MM.1S (cell line): ENCODE measurements around the gene MACROD1.

Source experiments
- DNase-seq: peaks from one replicate; pipeline ENCODE4 v3.0.0-alpha.2; 2015
- H2AFZ ChIP-seq: fragments of 300-600 bp; sonication (generic); 2 replicates; pipeline ENCODE4 v1.6.0; 2016; ENCODE audit warnings: antibody characterized with exemption, low read length
- H3F3A ChIP-seq: fragments of 300-600 bp; sonication (generic); 2 replicates; pipeline ENCODE4 v1.6.1; 2016; ENCODE audit warnings: mild to moderate bottlenecking, antibody characterized with exemption, low read length, moderate library complexity, mixed read lengths; ENCODE audit not compliant: insufficient read depth
- H3K27ac ChIP-seq: fragments of 300-600 bp; sonication (generic); 2 replicates; pipeline ENCODE4 v1.5.1; 2016; ENCODE audit warnings: mild to moderate bottlenecking, low read length
- H3K27me3 ChIP-seq: fragments of 300-600 bp; sonication (generic); replicated peaks from 2 replicates; pipeline ENCODE4 v1.6.0; 2016; ENCODE audit warnings: low read length; ENCODE audit not compliant: insufficient read depth
- H3K36me3 ChIP-seq: fragments of 300-600 bp; sonication (generic); replicated peaks from 2 replicates; pipeline ENCODE4 v1.6.1; 2016; ENCODE audit warnings: mild to moderate bottlenecking, low read length, mixed read lengths; ENCODE audit not compliant: insufficient read depth
- H3K4me1 ChIP-seq: fragments of 300-600 bp; sonication (generic); 2 replicates; pipeline ENCODE4 v1.6.1; 2016; ENCODE audit warnings: low read length, mixed read lengths
- H3K4me2 ChIP-seq: fragments of 300-600 bp; sonication (generic); 2 replicates; pipeline ENCODE4 v1.6.0; 2016; ENCODE audit warnings: low read depth, low read length
- H3K4me3 ChIP-seq: fragments of 300-600 bp; sonication (generic); 2 replicates; pipeline ENCODE4 v1.5.1; 2016; ENCODE audit warnings: low read length, mixed read lengths
- H3K79me2 ChIP-seq: fragments of 300-600 bp; sonication (generic); 2 replicates; pipeline ENCODE4 v1.6.1; 2016; ENCODE audit warnings: mixed run types, low read length, mixed read lengths
- H3K9ac ChIP-seq: fragments of 300-600 bp; sonication (generic); 2 replicates; pipeline ENCODE4 v1.6.1; 2016; ENCODE audit warnings: low read length, mixed read lengths
- H3K9me2 ChIP-seq: fragments of 300-600 bp; sonication (generic); replicated peaks from 2 replicates; pipeline ENCODE4 v1.6.1; 2016; ENCODE audit warnings: mild to moderate bottlenecking, low read length, mixed read lengths; ENCODE audit not compliant: insufficient read depth
- H3K9me3 ChIP-seq: fragments of 300-600 bp; sonication (generic); replicated peaks from 2 replicates; pipeline ENCODE4 v1.6.1; 2016; ENCODE audit warnings: mild to moderate bottlenecking, low read length, mixed read lengths; ENCODE audit not compliant: insufficient read depth
- H4K20me1 ChIP-seq: fragments of 300-600 bp; sonication (generic); 2 replicates; pipeline ENCODE4 v1.6.1; 2016; ENCODE audit warnings: mild to moderate bottlenecking, low read length, moderate library complexity, mixed read lengths; ENCODE audit not compliant: insufficient read depth
- CTCF ChIP-seq: fragments of 300-600 bp; sonication (generic); IDR thresholded peaks from 2 replicates; pipeline ENCODE4 v1.5.1; 2016; ENCODE audit warnings: antibody characterized with exemption, low read length, mixed read lengths
- EZH2 ChIP-seq: fragments of 300-600 bp; sonication (generic); optimal IDR thresholded peaks from 2 replicates; pipeline ENCODE3; 2017; ENCODE audit warnings: low read depth, mild to moderate bottlenecking, antibody characterized with exemption, low read length, mixed read lengths
- EZH2phosphoT487 ChIP-seq: fragments of 300-600 bp; sonication (generic); IDR thresholded peaks from 2 replicates; pipeline ENCODE4 v1.6.1; 2018; ENCODE audit warnings: antibody characterized with exemption, low read length

Gene MACROD1

GRCh38 chr11:64089493-64089892 is 76.4 kb downstream of the MACROD1 start:
- H4K20me1 ChIP-seq = no peaks in the 10 kb centered on the region
- H3K9me2 ChIP-seq = no peaks in the 10 kb centered on the region
- no peak overlapping the region for H3K27ac ChIP-seq
- no peaks in the 10 kb centered on the region for H3F3A ChIP-seq
- H3K9me3 ChIP-seq = no peaks in the 10 kb centered on the region
- no peak overlapping the region for H3K4me2 ChIP-seq
- H3K9ac ChIP-seq = no peak overlapping the region
- no peaks in the 10 kb centered on the region for H3K36me3 ChIP-seq
- no peaks in the 10 kb centered on the region for H3K27me3 ChIP-seq
- no peaks in the 10 kb centered on the region for H3K4me1 ChIP-seq
- DNase-seq = no peak
- H3K4me3 ChIP-seq = no peak overlapping the region
- no peak for TF ChIP-seq EZH2
- H3K79me2 ChIP-seq = no peaks in the 10 kb centered on the region
- H2AFZ ChIP-seq = no peak overlapping the region

GRCh38 chr11:64089027-64089360 is 76.9 kb downstream of the MACROD1 start:
- Histone ChIP-seq H3K4me1 (no peaks in the 10 kb centered on the region), H3K27me3 (no peaks in the 10 kb centered on the region), H3K9me2 (no peaks in the 10 kb centered on the region), H4K20me1 (no peaks in the 10 kb centered on the region), H3K27ac (no peak overlapping the region), H3K4me2 (no peak overlapping the region), H3F3A (no peaks in the 10 kb centered on the region), H3K36me3 (no peaks in the 10 kb centered on the region), H3K9ac (no peak overlapping the region), H3K79me2 (no peaks in the 10 kb centered on the region), H3K9me3 (no peaks in the 10 kb centered on the region), H3K4me3 (no peak overlapping the region), H2AFZ (no peak overlapping the region)
- no peak for DNase-seq
- TF ChIP-seq EZH2 (no peak), CTCF (no peak)

- Histone ChIP-seq H3K27me3 (no peaks in the 10 kb centered on the region), H3K4me2 (no peak overlapping the region), H3K36me3 (no peaks in the 10 kb centered on the region), H3K27ac (no peak overlapping the region), H3K9ac (no peak overlapping the region), H3K9me2 (no peaks in the 10 kb centered on the region), H3K9me3 (no peaks in the 10 kb centered on the region), H2AFZ (no peak overlapping the region), H3F3A (no peaks in the 10 kb centered on the region), H3K4me1 (no peaks in the 10 kb centered on the region), H3K4me3 (no peak overlapping the region), H4K20me1 (no peaks in the 10 kb centered on the region), H3K79me2 (no peaks in the 10 kb centered on the region)
- DNase-seq = no peak
- TF ChIP-seq EZH2 (no peak), CTCF (no peak), EZH2phosphoT487 (no peak)
These were observed 77.5 kb downstream of the MACROD1 start for GRCh38 chr11:64088162-64089026.

- Histone ChIP-seq H3K4me2 (no peak overlapping the region), H3F3A (no peaks in the 10 kb centered on the region), H3K9ac (no peak overlapping the region), H3K27me3 (no peaks in the 10 kb centered on the region), H3K27ac (no peak overlapping the region), H4K20me1 (no peaks in the 10 kb centered on the region), H3K4me3 (no peak overlapping the region), H3K4me1 (no peaks in the 10 kb centered on the region), H3K9me2 (no peaks in the 10 kb centered on the region), H3K9me3 (no peaks in the 10 kb centered on the region), H2AFZ (no peak overlapping the region), H3K79me2 (no peaks in the 10 kb centered on the region), H3K36me3 (no peaks in the 10 kb centered on the region)
- TF ChIP-seq CTCF = no peak
- no peak for TF ChIP-seq EZH2phosphoT487
- no peak for DNase-seq
These were observed 79.4 kb downstream of the MACROD1 start for GRCh38 chr11:64086258-64087123.
